PC-3 (cell line): ENCODE results near the gene CELF5. TPM values are rescaled to one million over a fixed set of nuclear protein-coding genes. Genes with fewer than 3 reads are reported as not detected.

Experiments
- ATAC-seq: fragments of 200-7000 bp; cut with Tn5 transposase; 2 replicates; pipeline ENCODE4 v1.9.1; 2020; ENCODE audit warnings: mild to moderate bottlenecking, moderate library complexity
- BruUV-seq: library from RNA; stranded (reverse); fragments of 400-500 nt; replicated peaks from 2 replicates; lab custom pipeline; 2021; lab: Mats Ljungman, UMichigan
- CTCF ChIA-PET: fragments of 300-600 bp; sonication (Branson Sonifier 250); formaldehyde crosslinking; loops from one replicate; lab custom pipeline; 2022; ENCODE audit warnings: antibody characterized with exemption; lab: Charles Lee
- POLR2A ChIA-PET: fragments of 300-600 bp; sonication (Branson Sonifier 250); formaldehyde crosslinking; loops from one replicate; lab custom pipeline; 2022; ENCODE audit warnings: antibody characterized with exemption; ENCODE audit not compliant: unreplicated experiment; lab: Charles Lee
- DNase-seq: peaks from one replicate; pipeline ENCODE4 v3.0.0-alpha.2; 2015
- H2AFZ ChIP-seq: fragments of 300-600 bp; sonication (generic); 2 replicates; pipeline ENCODE4 v1.6.0; 2016; ENCODE audit warnings: antibody characterized with exemption, low read length
- H3F3A ChIP-seq: fragments of 300-600 bp; sonication (generic); one replicate; pipeline ENCODE4 v1.6.0; 2017; ENCODE audit warnings: antibody characterized with exemption, low read length, control low read depth, mild to moderate bottlenecking; ENCODE audit not compliant: unreplicated experiment
- H3K27ac ChIP-seq: fragments of 300-600 bp; sonication (generic); 2 replicates; pipeline ENCODE4 v1.5.1; 2016; ENCODE audit warnings: mild to moderate bottlenecking, low read length
- H3K27me3 ChIP-seq: fragments of 300-600 bp; sonication (generic); 2 replicates; pipeline ENCODE4 v1.6.1; 2016; ENCODE audit warnings: low read length, mixed read lengths
- H3K36me3 ChIP-seq: fragments of 300-600 bp; sonication (generic); 2 replicates; pipeline ENCODE4 v1.6.1; 2016; ENCODE audit warnings: low read depth, mixed run types, low read length, mixed read lengths
- H3K4me1 ChIP-seq: fragments of 300-600 bp; sonication (generic); 2 replicates; pipeline ENCODE4 v1.5.1; 2016; ENCODE audit warnings: low read length; ENCODE audit not compliant: insufficient read depth
- H3K4me2 ChIP-seq: fragments of 300-600 bp; sonication (generic); 2 replicates; pipeline ENCODE4 v1.6.0; 2016; ENCODE audit warnings: low read length
- H3K4me3 ChIP-seq: fragments of 300-600 bp; sonication (generic); 2 replicates; pipeline ENCODE4 v1.5.1; 2016; ENCODE audit warnings: mild to moderate bottlenecking, low read length, mixed read lengths
- H3K79me2 ChIP-seq: fragments of 300-600 bp; sonication (generic); 2 replicates; pipeline ENCODE4 v1.6.1; 2017; ENCODE audit warnings: low read length, mixed read lengths
- H3K9ac ChIP-seq: fragments of 300-600 bp; sonication (generic); 2 replicates; pipeline ENCODE4 v1.6.0; 2016; ENCODE audit warnings: mild to moderate bottlenecking, low read length
- H3K9me2 ChIP-seq: fragments of 300-600 bp; sonication (generic); replicated peaks from 2 replicates; pipeline ENCODE4 v1.6.1; 2016; ENCODE audit warnings: mixed run types, low read length, mixed read lengths
- H3K9me3 ChIP-seq: fragments of 300-600 bp; sonication (generic); 2 replicates; pipeline ENCODE4 v1.6.1; 2016; ENCODE audit warnings: low read length, mixed read lengths
- H4K20me1 ChIP-seq: fragments of 300-600 bp; sonication (generic); 2 replicates; pipeline ENCODE4 v1.6.1; 2016; ENCODE audit warnings: low read length, mixed read lengths
- EZH2 ChIP-seq: fragments of 300-600 bp; sonication (generic); IDR thresholded peaks from one replicate; pipeline ENCODE4 v1.6.1; 2017; ENCODE audit warnings: antibody characterized with exemption, mild to moderate bottlenecking, low read length; ENCODE audit not compliant: unreplicated experiment
- EZH2phosphoT487 ChIP-seq: fragments of 300-600 bp; sonication (generic); IDR thresholded peaks from 2 replicates; pipeline ENCODE4 v1.6.1; 2018; ENCODE audit warnings: mild to moderate bottlenecking, antibody characterized with exemption, low read length, borderline replicate concordance
- intact Hi-C: fragments of 100-400 bp; cut with micrococcal nuclease; formaldehyde crosslinking; loops from 2 replicates; pipeline ENCODE4 v1.9.0; 2023
- total RNA-seq: library from RNA; depleted of rRNA; stranded (reverse); fragments of >200 nt; gene quantifications from 2 replicates; pipeline ENCODE4 v1.2.3, GENCODE V29; 2014
- TF ChIP-seq, protein P1 (sequence below): fragments of 300-600 bp; sonication (generic); conservative IDR thresholded peaks from 2 replicates; pipeline ENCODE4 v1.5.1; 2017; ENCODE audit warnings: antibody characterized with exemption, low read depth, mild to moderate bottlenecking, low read length

CELF5 gene
- total RNA-seq, 1 experiment from 2014 or later = 0.44 TPM

DNA sequence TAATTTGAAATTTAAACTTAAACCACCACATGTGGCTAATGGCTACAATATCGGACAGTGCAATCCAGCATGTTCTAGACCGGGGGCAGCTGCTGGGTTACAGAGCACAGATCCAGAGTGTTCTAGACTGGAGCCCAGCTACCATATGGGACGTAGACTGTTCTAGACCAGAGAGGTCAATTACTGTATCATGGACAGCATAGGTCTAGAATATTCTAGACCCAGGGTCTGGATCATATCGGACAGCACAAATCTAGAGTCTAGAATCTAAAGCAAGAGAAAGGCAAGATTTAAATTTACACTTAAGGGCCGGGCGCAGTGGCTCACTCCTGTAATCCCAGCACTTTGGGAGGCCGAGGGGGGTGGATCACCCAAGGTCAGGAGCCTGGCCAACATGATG, 37.9 kb downstream of the CELF5 start:
- Histone ChIP-seq H3K9me2 (no peaks in the 10 kb centered on the region), H3K27ac (no peak overlapping the region), H2AFZ (no peak overlapping the region), H3K27me3 (no peaks in the 10 kb centered on the region), H3F3A (no peaks in the 10 kb centered on the region), H3K36me3 (no peaks in the 10 kb centered on the region), H3K4me2 (no peak overlapping the region), H3K79me2 (no peaks in the 10 kb centered on the region), H4K20me1 (no peaks in the 10 kb centered on the region), H3K9ac (no peak overlapping the region), H3K9me3 (no peaks in the 10 kb centered on the region), H3K4me3 (no peak overlapping the region), H3K4me1 (no peaks in the 10 kb centered on the region)
- DNase-seq = no peak
- CTCF ChIA-PET = no interaction called here
- intact Hi-C loops = no loop called here
- POLR2A ChIA-PET = no interaction called here
- BruUV-seq = no TSS peak
- no peak for ATAC-seq
- TF ChIP-seq EZH2phosphoT487 (no peak), EZH2 (no peak)
- TF ChIP-seq, protein P1, sequence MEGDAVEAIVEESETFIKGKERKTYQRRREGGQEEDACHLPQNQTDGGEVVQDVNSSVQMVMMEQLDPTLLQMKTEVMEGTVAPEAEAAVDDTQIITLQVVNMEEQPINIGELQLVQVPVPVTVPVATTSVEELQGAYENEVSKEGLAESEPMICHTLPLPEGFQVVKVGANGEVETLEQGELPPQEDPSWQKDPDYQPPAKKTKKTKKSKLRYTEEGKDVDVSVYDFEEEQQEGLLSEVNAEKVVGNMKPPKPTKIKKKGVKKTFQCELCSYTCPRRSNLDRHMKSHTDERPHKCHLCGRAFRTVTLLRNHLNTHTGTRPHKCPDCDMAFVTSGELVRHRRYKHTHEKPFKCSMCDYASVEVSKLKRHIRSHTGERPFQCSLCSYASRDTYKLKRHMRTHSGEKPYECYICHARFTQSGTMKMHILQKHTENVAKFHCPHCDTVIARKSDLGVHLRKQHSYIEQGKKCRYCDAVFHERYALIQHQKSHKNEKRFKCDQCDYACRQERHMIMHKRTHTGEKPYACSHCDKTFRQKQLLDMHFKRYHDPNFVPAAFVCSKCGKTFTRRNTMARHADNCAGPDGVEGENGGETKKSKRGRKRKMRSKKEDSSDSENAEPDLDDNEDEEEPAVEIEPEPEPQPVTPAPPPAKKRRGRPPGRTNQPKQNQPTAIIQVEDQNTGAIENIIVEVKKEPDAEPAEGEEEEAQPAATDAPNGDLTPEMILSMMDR = no peak

DNA sequence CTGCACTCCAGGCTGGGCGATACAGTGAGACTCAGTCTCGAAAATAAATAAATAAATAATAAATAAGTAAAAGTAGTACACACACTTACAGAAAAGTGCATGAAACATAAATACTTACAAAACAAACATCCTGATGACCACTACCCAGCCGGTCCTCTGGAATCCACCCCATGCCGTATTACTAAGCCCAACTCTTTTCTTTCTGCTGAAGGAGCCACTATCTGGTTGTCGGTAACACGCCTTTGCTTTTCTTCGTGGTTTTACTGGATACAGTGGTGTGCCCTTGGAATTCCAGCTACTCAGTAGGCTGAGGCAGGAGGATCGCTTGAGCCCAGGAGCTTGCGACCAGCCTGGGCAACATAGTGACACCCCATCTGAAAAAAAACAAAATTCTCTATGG, 39.4 kb downstream of the CELF5 start:
- H2AFZ ChIP-seq = no peak overlapping the region
- ChIA-PET CTCF (no interaction called here), POLR2A (no interaction called here)
- no peaks in the 10 kb centered on the region for H3K9me2 ChIP-seq
- BruUV-seq = no TSS peak
- no peaks in the 10 kb centered on the region for H3K9me3 ChIP-seq
- H4K20me1 ChIP-seq = no peaks in the 10 kb centered on the region
- ATAC-seq (no peak), DNase-seq (no peak)
- H3K4me2 ChIP-seq = no peak overlapping the region
- no peaks in the 10 kb centered on the region for H3K27me3 ChIP-seq
- no peaks in the 10 kb centered on the region for H3K36me3 ChIP-seq
- H3K4me1 ChIP-seq = no peaks in the 10 kb centered on the region
- H3K4me3 ChIP-seq = no peak overlapping the region
- H3F3A ChIP-seq = no peaks in the 10 kb centered on the region
- H3K79me2 ChIP-seq = no peaks in the 10 kb centered on the region
- intact Hi-C loops = no loop called here
- TF ChIP-seq, protein P1 = no peak
- TF ChIP-seq EZH2 (no peak), EZH2phosphoT487 (no peak)
- H3K27ac ChIP-seq = no peak overlapping the region
- no peak overlapping the region for H3K9ac ChIP-seq

DNA sequence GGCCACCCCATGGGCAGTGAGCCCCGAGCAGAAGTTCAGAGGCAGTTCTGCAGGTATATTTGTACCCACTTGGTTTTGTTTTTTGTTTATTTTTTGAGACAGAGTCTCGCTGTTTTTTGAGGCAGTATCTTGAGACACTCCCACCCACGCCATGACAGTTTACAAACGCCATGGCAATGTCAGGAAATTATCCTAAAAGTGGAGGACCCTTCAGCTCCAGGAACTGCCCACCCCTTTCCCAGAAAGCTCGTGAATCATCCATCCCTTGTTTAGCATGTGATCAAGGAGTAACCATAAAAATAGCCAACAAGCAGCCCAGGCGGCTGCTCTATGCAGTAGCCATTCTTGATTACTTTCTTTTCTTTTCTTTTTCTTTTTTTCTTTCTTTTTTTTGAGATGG, 41.0 kb downstream of the CELF5 start:
- Histone ChIP-seq H3K9me2 (no peaks in the 10 kb centered on the region), H3K4me2 (no peak overlapping the region), H3K4me3 (no peak overlapping the region), H3K79me2 (no peaks in the 10 kb centered on the region), H3K9ac (no peak overlapping the region), H3K4me1 (no peaks in the 10 kb centered on the region), H3K9me3 (no peaks in the 10 kb centered on the region), H3K27ac (no peak overlapping the region), H3F3A (no peaks in the 10 kb centered on the region), H2AFZ (no peak overlapping the region), H4K20me1 (no peaks in the 10 kb centered on the region), H3K36me3 (no peaks in the 10 kb centered on the region), H3K27me3 (peaks cover 10% of the 10 kb centered on the region)
- CTCF ChIA-PET = no interaction called here
- no peak for DNase-seq
- POLR2A ChIA-PET = no interaction called here
- TF ChIP-seq EZH2phosphoT487 (no peak), EZH2 (no peak)
- TF ChIP-seq, protein P1 = no peak
- no peak for ATAC-seq
- BruUV-seq = no TSS peak
- intact Hi-C loops = no loop called here
